A673 (cell line): ENCODE measurements around the gene NOL9. TPM values are rescaled to one million over a fixed set of nuclear protein-coding genes. Genes with fewer than 3 reads are reported as not detected.

Source experiments
- BruUV-seq: library from RNA; stranded (reverse); fragments of 400-500 nt; replicated peaks from 2 replicates; lab custom pipeline; 2021; lab: Mats Ljungman, UMichigan
- CTCF ChIA-PET: fragments of 300-600 bp; sonication (Branson Sonifier 250); formaldehyde crosslinking; loops from one replicate; lab custom pipeline; 2022; ENCODE audit warnings: antibody characterized with exemption; lab: Charles Lee
- POLR2A ChIA-PET: fragments of 300-600 bp; sonication (Branson Sonifier 250); formaldehyde crosslinking; loops from one replicate; lab custom pipeline; 2022; ENCODE audit warnings: antibody characterized with exemption; ENCODE audit not compliant: low non-redundant PET; lab: Charles Lee
- DNase-seq: peaks from one replicate; pipeline ENCODE4 v3.0.0-alpha.2; 2015; ENCODE audit warnings: low spot score
- H3K27ac ChIP-seq: fragments of 200-600 bp; sonication (generic); 2 replicates; pipeline ENCODE4 v1.5.1; 2016; ENCODE audit warnings: mixed run types, low read depth, mild to moderate bottlenecking, mixed read lengths, antibody characterized with exemption, low read length; ENCODE audit not compliant: poor library complexity, severe bottlenecking
- H3K27me3 ChIP-seq: fragments of 200-600 bp; sonication (generic); replicated peaks from 2 replicates; pipeline ENCODE4 v1.6.1; 2017; ENCODE audit warnings: mixed run types, low read depth, mild to moderate bottlenecking, mixed read lengths, antibody characterized with exemption, low read length; ENCODE audit not compliant: insufficient read depth, poor library complexity
- H3K36me3 ChIP-seq: fragments of 200-600 bp; sonication (generic); 2 replicates; pipeline ENCODE4 v1.6.1; 2016; ENCODE audit warnings: mixed run types, mild to moderate bottlenecking, mixed read lengths, antibody characterized with exemption, low read length; ENCODE audit not compliant: insufficient read depth, poor library complexity, severe bottlenecking
- H3K4me1 ChIP-seq: fragments of 200-600 bp; sonication (generic); 2 replicates; pipeline ENCODE4 v1.6.1; 2017; ENCODE audit warnings: mixed run types, mild to moderate bottlenecking, mixed read lengths, antibody characterized with exemption, low read length; ENCODE audit not compliant: insufficient read depth, poor library complexity, severe bottlenecking
- H3K4me3 ChIP-seq: fragments of 200-600 bp; sonication (generic); 2 replicates; pipeline ENCODE4 v1.5.1; 2016; ENCODE audit warnings: low read depth, mixed run types, mild to moderate bottlenecking, mixed read lengths, low read length; ENCODE audit not compliant: poor library complexity, severe bottlenecking
- H3K9me3 ChIP-seq: fragments of 200-600 bp; sonication (generic); 2 replicates; pipeline ENCODE4 v1.6.1; 2016; ENCODE audit warnings: mixed run types, low read depth, mild to moderate bottlenecking, mixed read lengths, antibody characterized with exemption, low read length; ENCODE audit not compliant: poor library complexity, severe bottlenecking
- EZH2 ChIP-seq: fragments of 200-600 bp; sonication (generic); IDR thresholded peaks from 2 replicates; pipeline ENCODE4 v1.6.1; 2017; ENCODE audit warnings: borderline replicate concordance, low read depth, mild to moderate bottlenecking, mixed read lengths, antibody characterized with exemption, low read length; ENCODE audit not compliant: poor library complexity, severe bottlenecking
- intact Hi-C: fragments of 100-400 bp; cut with micrococcal nuclease; formaldehyde crosslinking; loops from one replicate; pipeline ENCODE4 v1.10.0; 2022; ENCODE audit not compliant: unreplicated experiment
- total RNA-seq: library from RNA; stranded (reverse); gene quantifications from 2 replicates; pipeline ENCODE4 v1.2.3, GENCODE V29; 2021
- TF ChIP-seq, protein P1 (sequence below): fragments of 300-800, 200-600 bp; sonication (generic); conservative IDR thresholded peaks from 2 replicates; pipeline ENCODE4 v1.5.1; 2017; ENCODE audit warnings: low read depth, mild to moderate bottlenecking, antibody characterized with exemption, low read length, moderate library complexity, mixed read lengths

The NOL9 gene
- total RNA-seq, 1 experiment from 2014 or later = 55.6 TPM

DNA sequence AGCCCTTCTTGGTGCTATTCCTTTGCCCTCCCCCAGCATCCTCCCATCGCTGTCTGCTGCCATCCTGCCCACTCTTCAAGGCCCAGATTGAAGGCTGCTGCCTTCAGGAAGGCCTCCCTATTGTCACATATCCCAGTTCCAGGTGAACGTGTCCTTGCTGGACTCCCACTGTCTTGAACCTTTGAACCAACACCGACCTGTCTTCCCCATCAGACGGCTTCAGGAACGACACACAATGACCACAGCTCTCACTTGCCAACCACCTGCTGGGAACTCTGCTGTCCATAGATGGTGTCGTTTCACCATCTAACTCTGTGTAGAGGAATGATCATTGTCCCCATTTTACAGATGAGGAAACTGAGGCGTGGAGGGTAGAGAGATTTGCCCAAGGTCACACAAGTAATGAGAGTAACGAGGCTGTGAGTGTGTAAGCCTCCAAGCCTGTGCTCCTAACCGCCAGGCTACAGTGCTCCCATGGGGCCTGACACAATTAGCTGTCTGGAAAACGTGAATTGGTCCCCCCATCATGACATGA, 53.0 kb downstream of the NOL9 start:
- ChIA-PET CTCF (no interaction called here), POLR2A (no interaction called here)
- no TSS peak for BruUV-seq
- Histone ChIP-seq H3K4me1 (peaks cover 6% of the 10 kb centered on the region), H3K36me3 (no peaks in the 10 kb centered on the region), H3K4me3 (no peak overlapping the region), H3K27ac (no peak overlapping the region), H3K27me3 (no peaks in the 10 kb centered on the region), H3K9me3 (no peaks in the 10 kb centered on the region)
- DNase-seq = no peak
- TF ChIP-seq EZH2 = no peak
- TF ChIP-seq, protein P1, sequence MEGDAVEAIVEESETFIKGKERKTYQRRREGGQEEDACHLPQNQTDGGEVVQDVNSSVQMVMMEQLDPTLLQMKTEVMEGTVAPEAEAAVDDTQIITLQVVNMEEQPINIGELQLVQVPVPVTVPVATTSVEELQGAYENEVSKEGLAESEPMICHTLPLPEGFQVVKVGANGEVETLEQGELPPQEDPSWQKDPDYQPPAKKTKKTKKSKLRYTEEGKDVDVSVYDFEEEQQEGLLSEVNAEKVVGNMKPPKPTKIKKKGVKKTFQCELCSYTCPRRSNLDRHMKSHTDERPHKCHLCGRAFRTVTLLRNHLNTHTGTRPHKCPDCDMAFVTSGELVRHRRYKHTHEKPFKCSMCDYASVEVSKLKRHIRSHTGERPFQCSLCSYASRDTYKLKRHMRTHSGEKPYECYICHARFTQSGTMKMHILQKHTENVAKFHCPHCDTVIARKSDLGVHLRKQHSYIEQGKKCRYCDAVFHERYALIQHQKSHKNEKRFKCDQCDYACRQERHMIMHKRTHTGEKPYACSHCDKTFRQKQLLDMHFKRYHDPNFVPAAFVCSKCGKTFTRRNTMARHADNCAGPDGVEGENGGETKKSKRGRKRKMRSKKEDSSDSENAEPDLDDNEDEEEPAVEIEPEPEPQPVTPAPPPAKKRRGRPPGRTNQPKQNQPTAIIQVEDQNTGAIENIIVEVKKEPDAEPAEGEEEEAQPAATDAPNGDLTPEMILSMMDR = no peak
- intact Hi-C loops = no loop called here

DNA sequence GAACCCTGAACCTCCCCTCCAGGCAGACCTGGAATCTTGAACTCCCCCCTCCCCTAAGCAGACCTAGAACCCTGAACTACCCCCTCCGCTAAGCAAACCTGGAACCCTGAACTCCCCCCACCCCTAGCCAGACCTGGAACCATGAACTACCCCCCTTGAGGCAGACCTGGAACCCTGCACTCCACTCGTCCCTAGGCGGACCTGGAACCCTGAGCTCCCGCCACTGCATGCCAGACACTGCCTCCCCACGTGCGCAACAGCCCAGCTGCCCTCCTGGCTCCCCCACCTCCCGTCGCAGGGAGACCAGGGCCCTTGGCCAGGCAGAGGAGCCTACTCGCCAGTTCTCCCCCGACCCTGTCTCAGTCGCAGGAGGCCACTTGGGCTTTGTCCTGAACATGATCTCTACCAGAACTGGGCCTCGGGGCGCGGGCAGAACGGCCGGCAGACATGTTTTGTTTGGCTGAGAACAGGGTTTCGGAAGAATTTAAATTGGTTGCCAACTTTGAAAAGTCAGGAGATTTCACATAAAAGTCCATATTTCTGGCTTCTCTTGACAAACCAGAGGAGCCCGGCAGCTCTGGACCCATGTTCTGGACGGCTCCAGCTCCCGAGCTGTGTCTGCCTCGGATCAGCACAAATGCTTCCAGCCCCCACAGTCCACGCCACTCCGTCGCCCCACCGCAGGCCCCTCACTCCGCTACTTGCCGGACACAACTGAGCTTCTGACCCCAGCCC, 53.6 kb downstream of the NOL9 start:
- ChIA-PET CTCF (no interaction called here), POLR2A (no interaction called here)
- Histone ChIP-seq H3K4me3 (no peak overlapping the region), H3K27ac (no peak overlapping the region), H3K36me3 (no peaks in the 10 kb centered on the region), H3K27me3 (no peaks in the 10 kb centered on the region), H3K9me3 (no peaks in the 10 kb centered on the region), H3K4me1 (peaks cover 6% of the 10 kb centered on the region)
- intact Hi-C loops = no loop called here
- no TSS peak for BruUV-seq
- no peak for DNase-seq
- TF ChIP-seq EZH2 = no peak
- TF ChIP-seq, protein P1 = no peak

DNA sequence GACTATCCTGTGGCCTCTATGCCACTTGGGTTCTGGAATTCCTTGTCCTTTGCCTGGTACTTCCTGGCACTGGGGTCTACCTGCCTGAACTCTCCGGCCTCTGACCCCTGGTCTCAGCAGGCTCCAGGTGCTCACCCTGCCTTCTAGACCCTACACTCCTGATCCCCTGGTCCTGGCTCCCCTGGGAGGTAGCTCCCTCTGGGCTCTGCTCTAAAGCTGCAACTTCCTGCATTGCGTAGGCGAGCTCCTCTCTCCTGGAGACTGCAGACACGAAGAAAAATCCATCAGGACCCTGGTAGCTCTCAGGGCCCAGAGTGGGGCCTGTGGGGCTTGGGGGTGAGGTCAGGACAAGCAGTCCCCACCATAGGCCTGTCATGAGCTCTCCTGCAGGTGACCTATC, 55.0 kb downstream of the NOL9 start:
- no peak overlapping the region for H3K27ac ChIP-seq
- H3K36me3 ChIP-seq = no peaks in the 10 kb centered on the region
- DNase-seq = no peak
- ChIA-PET POLR2A (no interaction called here), CTCF (no interaction called here)
- no peak for TF ChIP-seq EZH2
- TF ChIP-seq, protein P1 = no peak
- peaks cover 6% of the 10 kb centered on the region for H3K4me1 ChIP-seq
- no peak overlapping the region for H3K4me3 ChIP-seq
- intact Hi-C loops = no loop called here
- H3K9me3 ChIP-seq = no peaks in the 10 kb centered on the region
- BruUV-seq = no TSS peak
- no peaks in the 10 kb centered on the region for H3K27me3 ChIP-seq
